Esophagus muscularis mucosa (tissue), 4 donors: ENCODE measurements around the gene ARID4B. TPM values are rescaled to one million over a fixed set of nuclear protein-coding genes. Genes with fewer than 3 reads are reported as not detected.

ENCODE experiments used
- DNase-seq: peaks from one replicate; pipeline ENCODE4 v3.0.0-alpha.2; 2017; ENCODE audit errors: extremely low spot score
- H3K27ac ChIP-seq, 4 donors: fragments of 200-600 bp; sonication (generic); replicated peaks in 1 of 4; 1 replicate in 3 of 4; 2 replicates in 1 of 4; pipeline ENCODE4 v1.5.1; 2016 to 2019; ENCODE audit warnings: mild to moderate bottlenecking in 1 of 4
- H3K27me3 ChIP-seq, 4 donors: fragments of 200-600 bp; sonication (generic); one replicate each; pipeline versions ENCODE4 v1.5.1 to v1.6.0; 2016 to 2019
- H3K36me3 ChIP-seq, 4 donors: fragments of 200-600 bp; sonication (generic); one replicate each; pipeline ENCODE4 v1.5.1; 2016 to 2019
- H3K4me1 ChIP-seq, 4 donors: fragments of 200-600 bp; sonication (generic); one replicate each; pipeline ENCODE4 v1.5.1; 2016 to 2019
- H3K4me3 ChIP-seq, 4 donors: fragments of 200-600 bp; sonication (generic); 1 replicate in 2 of 4; 2 replicates in 2 of 4; pipeline ENCODE4 v1.5.1; 2016 to 2019; ENCODE audit warnings: mild to moderate bottlenecking in 4 of 4, moderate library complexity in 1 of 4
- H3K9me3 ChIP-seq, 4 donors: fragments of 200-600 bp; sonication (generic); 1 replicate in 3 of 4; 2 replicates in 1 of 4; pipeline ENCODE4 v1.5.1; 2016 to 2019
- EP300 ChIP-seq: sonication (generic); formaldehyde crosslinking; IDR thresholded peaks from one replicate; pipeline ENCODE4 v1.6.1; 2017; ENCODE audit warnings: antibody characterized with exemption
- POLR2A ChIP-seq: fragments of 450-650 bp; IDR thresholded peaks from one replicate; pipeline ENCODE4 v1.6.1; 2017; ENCODE audit warnings: antibody characterized with exemption, moderate library complexity, mild to moderate bottlenecking, low read depth
- POLR2AphosphoS5 ChIP-seq, 2 donors: sonication (generic); formaldehyde crosslinking; IDR thresholded peaks; one replicate each; pipeline ENCODE4 v1.6.1; 2017; ENCODE audit warnings: antibody characterized with exemption in 2 of 2
- WGBS: methylation state at CpG from one replicate; pipeline ENCODE4 v1.1.5; 2018; 5-methylcytosine and 5-hydroxymethylcytosine counted together
- intact Hi-C: fragments of 100-400 bp; cut with DNase I; formaldehyde crosslinking; loops from one replicate; pipeline ENCODE4 v1.15.1; 2023
- total RNA-seq, 4 donors: library from RNA; depleted of rRNA; stranded (reverse); fragments of >200 nt; gene quantifications; one replicate each; pipeline versions ENCODE4 v1.1.0 to v1.2.1, GENCODE V29; 2016
- TF ChIP-seq, protein P1 (sequence below), 3 experiments: fragments of 200-600 bp in 2 of 3; fragments of 450-650 bp in 1 of 3; sonication (generic) in 2 of 3; IDR thresholded peaks; one replicate each; pipeline ENCODE4 v1.5.1; 2017 to 2019; ENCODE audit warnings: antibody characterized with exemption in 3 of 3, mild to moderate bottlenecking in 2 of 3, moderate library complexity in 1 of 3

The ARID4B gene
- total RNA-seq, 4 donors from 2014 or later = 23.0 to 38.2 (median 29.2) TPM

DNA sequence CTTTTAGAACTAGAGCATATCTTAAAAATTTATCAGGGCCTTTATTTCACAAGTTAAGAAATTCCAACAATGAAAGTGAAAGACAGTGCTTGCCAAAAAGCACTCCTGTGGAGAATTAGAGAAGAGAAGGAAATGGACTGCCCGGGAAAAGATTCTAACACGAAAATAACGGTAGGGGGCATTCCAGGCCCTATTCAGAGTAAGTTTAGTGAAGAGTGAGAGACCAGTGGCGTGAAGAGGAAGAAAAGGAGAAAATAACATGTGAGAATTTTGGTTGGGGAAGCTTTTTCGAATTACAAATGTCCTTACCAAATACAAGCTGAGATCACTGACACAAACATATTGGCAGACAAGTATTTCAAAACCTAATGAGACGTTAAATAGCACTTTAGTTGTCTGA is 128.5 kb downstream of the ARID4B start:
- H3K4me1 ChIP-seq = no peaks in the 10 kb centered on the region
- H3K36me3 ChIP-seq = peaks cover 13 to 31% (median 22%) of the 10 kb centered on the region in 4 donors
- H3K27me3 ChIP-seq = no peaks in the 10 kb centered on the region
- TF ChIP-seq EP300 (no peak), POLR2A (no peak), POLR2AphosphoS5 (IDR thresholded peaks at IDR 0.05) (no peak)
- TF ChIP-seq, protein P1, sequence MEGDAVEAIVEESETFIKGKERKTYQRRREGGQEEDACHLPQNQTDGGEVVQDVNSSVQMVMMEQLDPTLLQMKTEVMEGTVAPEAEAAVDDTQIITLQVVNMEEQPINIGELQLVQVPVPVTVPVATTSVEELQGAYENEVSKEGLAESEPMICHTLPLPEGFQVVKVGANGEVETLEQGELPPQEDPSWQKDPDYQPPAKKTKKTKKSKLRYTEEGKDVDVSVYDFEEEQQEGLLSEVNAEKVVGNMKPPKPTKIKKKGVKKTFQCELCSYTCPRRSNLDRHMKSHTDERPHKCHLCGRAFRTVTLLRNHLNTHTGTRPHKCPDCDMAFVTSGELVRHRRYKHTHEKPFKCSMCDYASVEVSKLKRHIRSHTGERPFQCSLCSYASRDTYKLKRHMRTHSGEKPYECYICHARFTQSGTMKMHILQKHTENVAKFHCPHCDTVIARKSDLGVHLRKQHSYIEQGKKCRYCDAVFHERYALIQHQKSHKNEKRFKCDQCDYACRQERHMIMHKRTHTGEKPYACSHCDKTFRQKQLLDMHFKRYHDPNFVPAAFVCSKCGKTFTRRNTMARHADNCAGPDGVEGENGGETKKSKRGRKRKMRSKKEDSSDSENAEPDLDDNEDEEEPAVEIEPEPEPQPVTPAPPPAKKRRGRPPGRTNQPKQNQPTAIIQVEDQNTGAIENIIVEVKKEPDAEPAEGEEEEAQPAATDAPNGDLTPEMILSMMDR (IDR thresholded peaks at IDR 0.05) = peak in 2 of 3 experiments; percentile 7 to 27
- WGBS = 46% methylated on average over 6 of the region's 6 CpGs
- no peaks in the 10 kb centered on the region for H3K9me3 ChIP-seq
- intact Hi-C loops = no loop called here
- DNase-seq = no peak
- peak overlapping the region in 1 of 4 donors; percentile 14 for H3K27ac ChIP-seq
- H3K4me3 ChIP-seq = no peak overlapping the region

DNA sequence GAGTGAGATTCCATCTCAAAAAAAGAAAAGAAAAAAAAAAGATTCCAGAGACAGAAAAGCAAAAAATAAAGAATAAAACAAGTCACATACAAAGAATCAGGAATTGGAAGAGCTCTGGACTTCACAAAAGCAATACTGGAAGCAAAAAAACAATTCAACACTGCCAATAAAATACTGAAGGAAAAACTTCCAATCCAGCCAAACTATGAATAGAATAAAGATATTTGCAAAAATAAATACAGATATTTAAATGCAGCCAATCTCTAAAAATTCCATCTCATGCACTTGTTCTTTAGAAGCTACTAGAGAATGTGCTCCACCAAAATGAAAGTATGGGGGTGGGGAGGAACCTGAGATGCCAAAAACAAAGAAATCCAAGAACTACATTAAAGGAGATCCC is 137.5 kb downstream of the ARID4B start:
- Histone ChIP-seq H3K4me1 (peaks cover 0 to 10% (median 7%) of the 10 kb centered on the region in 4 donors), H3K27ac (peak overlapping the region in 1 of 4 donors; percentile 18), H3K36me3 (peaks cover 24 to 58% (median 50%) of the 10 kb centered on the region in 4 donors), H3K4me3 (no peak overlapping the region), H3K9me3 (no peaks in the 10 kb centered on the region), H3K27me3 (no peaks in the 10 kb centered on the region)
- TF ChIP-seq, protein P1 (IDR thresholded peaks at IDR 0.05) = no peak
- TF ChIP-seq POLR2AphosphoS5 (IDR thresholded peaks at IDR 0.05) = no peak
- no peak for TF ChIP-seq POLR2A
- no peak for TF ChIP-seq EP300
- intact Hi-C loops = no loop called here
- DNase-seq = no peak

DNA sequence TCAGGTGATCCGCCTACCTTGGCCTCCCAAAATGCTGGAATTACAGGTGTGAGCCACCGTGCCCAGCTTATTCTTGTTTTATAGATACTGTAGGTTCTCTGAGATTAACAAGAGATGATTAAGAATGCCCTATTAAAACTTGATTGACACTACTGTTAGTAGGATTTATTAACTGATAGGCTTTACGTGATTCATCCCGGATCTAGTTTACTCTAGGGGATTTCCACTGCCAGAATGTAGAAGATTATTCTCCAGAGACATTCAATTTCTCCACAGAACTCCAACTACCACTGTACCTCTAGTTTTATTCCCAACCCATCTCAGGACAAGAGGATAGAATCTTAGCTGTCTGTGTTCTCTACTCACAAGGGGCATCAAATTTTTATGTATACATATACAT is 140.7 kb downstream of the ARID4B start:
- peaks cover 2 to 38% (median 30%) of the 10 kb centered on the region in 4 donors for H3K36me3 ChIP-seq
- H3K27ac ChIP-seq = no peak overlapping the region
- H3K9me3 ChIP-seq = no peaks in the 10 kb centered on the region
- TF ChIP-seq POLR2A = no peak
- TF ChIP-seq EP300 = no peak
- TF ChIP-seq POLR2AphosphoS5 (IDR thresholded peaks at IDR 0.05) = no peak
- TF ChIP-seq, protein P1 (IDR thresholded peaks at IDR 0.05) = no peak
- DNase-seq = no peak
- 93% methylated on average over 4 of the region's 4 CpGs for WGBS
- no peak overlapping the region for H3K4me3 ChIP-seq
- intact Hi-C loops = no loop called here
- H3K27me3 ChIP-seq = no peaks in the 10 kb centered on the region
- H3K4me1 ChIP-seq = peaks cover 0 to 10% (median 7%) of the 10 kb centered on the region in 4 donors

DNA sequence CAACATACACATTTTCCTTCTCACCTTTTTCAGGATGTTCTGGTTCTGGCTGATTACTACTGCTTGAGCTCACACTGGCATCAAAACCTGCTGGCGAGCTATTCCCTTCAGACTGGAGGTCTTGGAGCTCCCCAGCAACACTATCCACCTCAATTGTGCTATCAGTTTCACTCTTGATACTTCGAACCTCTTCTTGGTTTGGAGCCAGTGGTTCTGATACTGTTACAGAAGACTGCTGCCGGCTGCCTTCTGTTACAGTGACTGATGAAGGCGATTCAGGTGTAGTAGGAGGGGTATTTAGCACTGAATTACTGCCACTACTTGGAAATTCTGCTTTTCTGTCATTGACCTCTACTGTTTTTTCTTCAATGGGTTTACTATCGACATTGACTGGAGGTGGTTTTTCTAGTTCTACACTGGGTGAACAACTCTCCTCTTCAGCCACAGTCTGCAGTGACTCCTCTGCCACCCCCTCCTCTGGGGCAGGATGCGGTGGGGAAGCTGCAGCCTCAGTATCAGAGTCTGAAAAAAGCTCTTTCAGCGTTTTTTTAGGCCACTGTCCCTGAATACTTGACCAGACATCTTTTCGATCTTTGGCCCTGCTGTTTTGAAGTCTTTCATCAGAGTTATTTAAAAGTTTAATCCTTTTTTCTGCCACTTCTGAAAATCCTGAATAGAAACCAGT is 146.3 kb downstream of the ARID4B start:
- no peak overlapping the region for H3K27ac ChIP-seq

More for the DNA sequence above, 146.3 kb downstream of the ARID4B start:
- Histone ChIP-seq H3K4me1 (no peaks in the 10 kb centered on the region), H3K9me3 (no peaks in the 10 kb centered on the region), H3K36me3 (peaks cover 27 to 52% (median 46%) of the 10 kb centered on the region in 4 donors), H3K4me3 (no peak overlapping the region), H3K27me3 (no peaks in the 10 kb centered on the region)
- no peak for DNase-seq
- intact Hi-C loops = no loop called here
- TF ChIP-seq, protein P1 (IDR thresholded peaks at IDR 0.05) = no peak
- TF ChIP-seq POLR2A = no peak
- no peak for TF ChIP-seq POLR2AphosphoS5 (IDR thresholded peaks at IDR 0.05)
- TF ChIP-seq EP300 = no peak
- WGBS = 90% methylated on average over 8 of the region's 8 CpGs
